Fibroblast of the conjunctiva (primary cell): ENCODE data around the gene ACSM4.
"Not testable (repeated sequence)": the region's sequence is repeated elsewhere in the genome, so short reads cannot be mapped to it uniquely, and the experiment has no call there.

ENCODE experiments used
- DNase-seq: peaks from one replicate; pipeline ENCODE4 v3.0.0-alpha.2; 2010; ENCODE audit warnings: low read depth

Gene ACSM4

DNA sequence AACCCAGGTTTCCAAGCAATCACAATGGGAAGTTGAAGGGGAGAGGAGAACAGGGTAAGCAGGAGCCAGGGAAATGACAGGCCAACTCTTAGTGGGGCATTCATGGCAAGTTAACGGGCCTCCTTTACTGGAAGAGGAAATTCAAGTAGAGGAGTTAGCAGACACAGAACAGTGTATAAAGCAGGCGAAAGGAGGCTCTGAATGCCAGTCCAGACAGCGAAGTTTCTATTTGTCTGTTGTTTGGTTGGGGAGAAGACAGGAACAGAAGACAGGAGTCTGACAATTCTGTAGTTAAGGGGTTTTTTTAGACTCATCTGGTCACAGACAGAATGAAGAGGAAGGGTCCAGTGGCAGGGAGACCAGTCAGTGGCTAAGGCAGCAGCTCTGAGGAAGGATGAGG lies at the start of gene ACSM4:
Gene ACSM4, plus strand, starts transcription at position 301 of the 400 bp plus-strand sequence. CDS start 260 bp downstream, outside the sequence.
- no peak for DNase-seq

- DNase-seq = no peak
Observed at GRCh38 chr12:7259060-7259459, 44.8 kb upstream of the ACSM4 start.

GRCh38 chr12:7264538-7264937 lies 39.3 kb upstream of the ACSM4 start:
- DNase-seq = no peak

- no peak for DNase-seq
Observed at GRCh38 chr12:7265251-7265650, 38.6 kb upstream of the ACSM4 start.

DNA sequence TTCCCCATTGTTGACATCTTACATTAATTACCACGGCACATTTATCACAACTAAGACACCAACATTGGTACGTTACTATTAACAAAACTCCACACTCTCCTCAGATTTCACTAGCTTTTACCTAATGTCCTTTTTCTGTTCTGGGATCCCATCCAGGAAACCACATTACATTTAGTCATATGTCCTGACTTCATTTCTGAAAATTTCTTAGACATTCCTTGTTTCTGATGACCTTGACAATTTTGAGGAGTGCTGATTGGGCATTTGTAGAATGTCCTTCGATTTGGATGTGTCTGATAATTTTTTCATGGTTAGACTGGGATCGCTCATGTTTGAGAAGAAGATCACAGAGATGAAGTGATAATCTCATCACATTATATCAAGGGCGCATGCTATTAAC lies 34.6 kb upstream of the ACSM4 start:
- no peak for DNase-seq

GRCh38 chr12:7271893-7272514 lies 31.9 kb upstream of the ACSM4 start:
- no peak for DNase-seq

GRCh38 chr12:7275482-7275881 lies 28.4 kb upstream of the ACSM4 start:
- not testable (repeated sequence) for DNase-seq

DNA sequence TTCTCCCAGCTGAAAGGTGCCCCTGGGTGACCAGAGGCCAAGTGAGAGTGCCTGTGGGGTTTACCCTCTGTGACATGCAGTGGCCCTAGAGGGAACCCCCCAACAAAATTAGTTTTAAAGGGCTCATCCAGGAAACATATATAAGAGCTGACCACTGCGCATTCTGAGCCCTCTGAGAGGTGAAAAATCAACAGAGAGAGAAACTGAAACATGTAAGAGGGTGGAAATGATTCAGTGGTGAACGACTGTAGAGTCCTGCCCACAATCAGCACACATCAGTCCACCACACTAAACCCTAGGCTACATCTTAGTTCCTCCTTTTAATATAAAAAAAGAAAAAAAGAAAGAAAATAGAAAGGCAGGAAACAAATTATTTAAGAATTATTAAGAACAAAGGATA lies 21.0 kb upstream of the ACSM4 start:
- DNase-seq = no peak

GRCh38 chr12:7289743-7290142 lies 14.1 kb upstream of the ACSM4 start:
- no peak for DNase-seq

DNA sequence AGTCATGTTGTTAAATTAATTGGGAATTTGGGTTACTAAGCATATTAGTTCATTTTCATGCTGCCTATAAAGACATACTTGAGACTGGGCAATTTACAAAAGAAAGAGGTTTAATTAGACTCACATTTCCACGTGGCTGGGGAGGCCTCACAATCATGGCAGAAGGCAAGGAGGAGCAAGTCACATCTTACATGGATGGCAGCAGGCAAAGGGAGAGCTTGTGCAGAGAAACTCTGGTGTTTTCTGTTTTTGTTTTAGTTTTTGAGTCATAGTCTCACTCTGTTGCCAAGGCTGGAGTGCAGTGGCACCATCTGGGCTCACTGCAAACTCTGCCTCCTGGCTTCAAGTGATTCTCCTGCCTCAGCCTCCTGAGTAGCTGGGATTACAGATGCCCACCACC lies 13.3 kb upstream of the ACSM4 start:
- DNase-seq = not testable (repeated sequence)

GRCh38 chr12:7292300-7292699 lies 11.6 kb upstream of the ACSM4 start:
- DNase-seq = no peak

DNA sequence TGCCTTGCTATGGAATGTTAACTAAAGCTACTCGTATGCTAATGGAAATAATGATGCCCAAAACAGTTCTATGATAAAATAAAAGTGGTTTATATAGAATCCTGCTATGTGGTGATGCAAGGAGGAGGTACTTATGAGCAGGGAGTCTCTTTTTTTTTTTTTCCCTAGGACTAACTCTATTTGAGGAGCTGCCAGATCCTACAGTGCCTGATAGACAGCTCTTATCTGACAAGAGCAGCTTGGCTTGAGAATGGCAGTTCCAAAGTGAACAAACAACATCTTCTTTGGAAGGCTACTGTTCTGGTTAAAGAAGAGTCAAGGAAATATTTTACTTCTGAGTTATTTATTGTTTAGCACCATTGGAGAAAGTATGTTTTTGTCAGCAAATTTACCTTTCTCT lies 10.2 kb upstream of the ACSM4 start:
- no peak for DNase-seq

GRCh38 chr12:7295529-7295928 lies 8.3 kb upstream of the ACSM4 start:
- no peak for DNase-seq

- DNase-seq = no peak
Observed at GRCh38 chr12:7297865-7298264, 6.0 kb upstream of the ACSM4 start.

- no peak for DNase-seq
Observed at GRCh38 chr12:7302266-7302986, 1.4 kb upstream of the ACSM4 start.

DNA sequence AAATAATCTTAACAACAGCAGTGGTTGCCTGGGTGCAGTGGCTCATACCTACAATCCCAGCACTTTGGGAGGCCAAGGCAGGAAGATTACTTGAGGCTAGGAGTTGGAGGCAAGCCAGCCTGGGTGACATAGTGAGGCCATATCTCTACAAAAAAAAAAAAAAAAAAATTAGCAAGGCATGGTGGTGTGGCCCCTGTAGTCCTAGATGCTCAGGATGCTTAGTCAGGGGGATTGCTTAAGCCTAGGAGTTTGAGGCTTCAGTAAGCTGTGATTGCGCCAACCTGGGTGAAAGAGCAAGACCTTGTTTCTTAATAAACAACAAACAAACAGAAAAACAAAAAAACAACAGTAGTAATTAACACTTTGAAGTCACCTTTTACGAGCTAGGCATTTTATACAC lies 642 bp upstream of the ACSM4 start:
- DNase-seq = no peak

GRCh38 chr12:7304456-7304855 lies 584 bp downstream of the ACSM4 start:
- DNase-seq = no peak

DNA sequence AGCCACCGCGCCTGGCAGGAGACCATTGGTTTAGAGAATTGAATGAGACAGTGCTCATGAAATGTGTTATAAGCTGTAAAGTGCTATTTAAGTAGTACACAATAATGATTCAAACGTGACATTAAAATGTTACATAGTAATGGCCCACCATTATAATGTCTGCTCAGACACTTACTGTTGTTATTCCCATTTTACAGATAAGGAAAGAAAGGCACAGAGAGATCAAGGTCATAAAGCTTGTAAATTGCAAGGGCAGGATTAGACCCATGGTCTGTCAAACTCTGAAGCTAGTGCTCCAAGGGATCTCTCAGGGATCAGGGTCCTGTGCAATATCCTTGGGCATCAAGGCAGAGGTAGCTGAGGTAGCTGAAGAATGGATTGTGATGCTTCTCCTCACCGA lies 6.2 kb downstream of the ACSM4 start:
- DNase-seq = no peak

DNA sequence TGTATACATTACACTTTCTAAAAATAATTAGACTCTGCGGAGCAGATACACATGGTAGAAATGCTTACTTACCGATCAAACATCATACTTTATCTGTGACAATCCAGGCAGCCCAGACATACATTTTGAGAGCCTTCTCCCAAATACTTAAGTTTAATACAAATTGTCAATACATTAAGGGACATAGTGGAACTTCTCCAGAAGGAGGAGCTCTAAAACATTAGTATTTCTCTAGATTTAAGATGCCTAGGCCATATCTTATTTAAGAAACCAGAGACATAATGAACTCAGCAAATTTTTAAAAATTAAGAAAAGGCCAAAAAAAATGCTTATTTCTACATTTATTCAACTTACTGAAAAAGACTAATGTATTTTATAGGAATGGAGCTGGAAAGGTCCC lies 16.1 kb downstream of the ACSM4 start:
- DNase-seq = no peak

GRCh38 chr12:7321624-7322023 lies 17.8 kb downstream of the ACSM4 start:
- no peak for DNase-seq

DNA sequence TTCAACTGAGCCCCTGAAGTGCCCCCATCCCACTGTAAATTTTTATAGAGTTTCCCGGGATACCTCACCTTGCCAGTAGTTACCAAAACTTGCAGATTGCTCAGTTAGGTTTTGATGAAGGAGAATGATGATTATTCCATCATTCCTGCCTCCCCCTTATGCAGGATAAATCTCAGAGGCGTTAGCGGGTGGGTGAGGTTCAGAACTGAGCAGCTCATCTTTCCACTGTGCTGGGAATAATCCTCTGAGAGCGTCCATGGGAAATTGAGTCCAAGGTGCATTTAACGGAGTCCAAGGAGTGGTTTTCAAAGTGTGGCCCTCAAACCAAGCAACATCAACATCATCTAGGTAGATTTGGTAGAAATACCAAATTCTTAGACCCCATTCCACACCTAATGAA lies 18.7 kb downstream of the ACSM4 start:
- no peak for DNase-seq

- no peak for DNase-seq
Observed at GRCh38 chr12:7324176-7324575, 20.3 kb downstream of the ACSM4 start.

DNA sequence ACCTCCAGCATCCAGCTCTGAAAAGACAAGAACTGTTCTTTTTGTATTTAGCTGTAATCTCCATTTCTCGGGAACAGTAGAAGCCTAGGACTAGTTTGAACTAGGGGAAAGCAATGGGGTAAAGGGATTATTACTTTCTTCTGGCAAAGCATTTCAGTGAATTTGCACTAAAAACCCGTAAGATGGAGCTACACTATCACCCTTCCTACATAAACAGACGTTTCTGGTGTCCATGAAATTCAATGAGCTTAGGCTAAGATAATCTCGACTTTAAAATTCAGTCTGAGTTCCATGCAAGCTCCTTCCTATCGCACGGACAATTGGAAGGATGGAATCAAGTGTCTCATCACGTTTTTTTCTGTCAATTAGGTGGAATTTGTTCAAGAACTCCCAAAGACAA lies 24.0 kb downstream of the ACSM4 start:
- no peak for DNase-seq

DNA sequence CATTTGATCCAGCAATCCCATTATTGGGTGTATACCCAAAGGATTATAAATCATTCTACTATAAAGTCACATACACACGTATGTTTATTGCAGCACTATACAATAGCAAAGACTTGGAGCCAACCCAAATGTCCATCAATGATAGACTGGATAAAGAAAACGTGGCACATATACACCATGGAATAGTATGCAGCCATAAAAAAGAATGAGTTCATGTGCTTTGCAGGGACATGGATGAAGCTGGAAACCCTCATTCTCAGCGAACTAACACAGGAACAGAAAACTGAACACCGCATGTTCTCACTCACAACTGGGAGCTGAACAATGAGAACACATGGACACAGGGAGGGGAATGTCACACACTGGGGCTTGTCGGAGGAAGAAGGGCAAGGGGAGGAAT lies 33.9 kb downstream of the ACSM4 start:
- not testable (repeated sequence) for DNase-seq
